HG02970 (cell line): Measurements from ENCODE around the gene PLD1.
"Not testable (repeated sequence)": the region's sequence is repeated elsewhere in the genome, so short reads cannot be mapped to it uniquely, and the experiment has no call there.

Source experiments
- ATAC-seq: cut with Tn5 transposase; IDR thresholded peaks from one replicate; pipeline ENCODE4 v1.9.1; 2021; ENCODE audit warnings: mild to moderate bottlenecking, moderate library complexity, moderate number of reproducible peaks; ENCODE audit not compliant: unreplicated experiment, low FRiP score

Gene PLD1

GRCh38 chr3:171748064-171748924 lies 62.0 kb downstream of the PLD1 start:
- no peak for ATAC-seq

GRCh38 chr3:171747223-171747920 lies 62.9 kb downstream of the PLD1 start:
- ATAC-seq, result no peak

- not testable (repeated sequence) for ATAC-seq
Observed at GRCh38 chr3:171746320-171747222, 63.7 kb downstream of the PLD1 start.

GRCh38 chr3:171745577-171746319 lies 64.5 kb downstream of the PLD1 start:
- ATAC-seq, result no peak

GRCh38 chr3:171744158-171744741 lies 66.0 kb downstream of the PLD1 start:
- ATAC-seq, result no peak

- ATAC-seq, result no peak
Observed at GRCh38 chr3:171743327-171744157, 66.7 kb downstream of the PLD1 start.

- ATAC-seq, result no peak
Observed at GRCh38 chr3:171741377-171741776, 68.9 kb downstream of the PLD1 start.

- ATAC-seq, result no peak
Observed at GRCh38 chr3:171736556-171736955, 73.7 kb downstream of the PLD1 start.

GRCh38 chr3:171733561-171733960 lies 76.7 kb downstream of the PLD1 start:
- no peak for ATAC-seq

- no peak for ATAC-seq
Observed at GRCh38 chr3:171732756-171733155, 77.5 kb downstream of the PLD1 start.

GRCh38 chr3:171731691-171732090 lies 78.6 kb downstream of the PLD1 start:
- no peak for ATAC-seq

- no peak for ATAC-seq
Observed at GRCh38 chr3:171729452-171730334, 80.6 kb downstream of the PLD1 start.

- no peak for ATAC-seq
Observed at GRCh38 chr3:171727288-171727687, 83.0 kb downstream of the PLD1 start.

GRCh38 chr3:171718493-171719185 lies 91.6 kb downstream of the PLD1 start:
- no peak for ATAC-seq

GRCh38 chr3:171715155-171715554 lies 95.1 kb downstream of the PLD1 start:
- ATAC-seq, result no peak

- no peak for ATAC-seq
Observed at GRCh38 chr3:171712171-171712938, 97.9 kb downstream of the PLD1 start.
